D721Med (cell line): ENCODE measurements around the gene CCDC89.
"Not testable (repeated sequence)": the region's sequence is repeated elsewhere in the genome, so short reads cannot be mapped to it uniquely, and the experiment has no call there.

Source experiments
- DNase-seq: peaks from one replicate; pipeline ENCODE4 v3.0.0; 2011; ENCODE audit warnings: low spot score; ENCODE audit not compliant: insufficient read length
- FAIRE-seq: peaks from 2 replicates; lab custom pipeline; 2011; peaks lifted over from hg19 to GRCh38; lab: Jason Lieb, UNC
- CTCF ChIP-seq: IDR thresholded peaks from 2 replicates; pipeline ENCODE4 v1.5.1; 2012; ENCODE audit warnings: mild to moderate bottlenecking, control low read depth; ENCODE audit not compliant: insufficient read depth; ENCODE audit errors: missing control alignments

The CCDC89 gene

GRCh38 chr11:85661972-85662664 lies 23.9 kb downstream of the CCDC89 start:
- TF ChIP-seq CTCF, result no peak
- DNase-seq (no peak), FAIRE-seq (no peak)

GRCh38 chr11:85658180-85658579 lies 27.8 kb downstream of the CCDC89 start:
- DNase-seq (no peak), FAIRE-seq (no peak)
- no peak for TF ChIP-seq CTCF

GRCh38 chr11:85656777-85657176 lies 29.2 kb downstream of the CCDC89 start:
- FAIRE-seq, result no peak
- no peak for DNase-seq
- TF ChIP-seq CTCF, result no peak

GRCh38 chr11:85654343-85654742 lies 31.7 kb downstream of the CCDC89 start:
- FAIRE-seq, DNase-seq: not testable (repeated sequence)

GRCh38 chr11:85652786-85653447 lies 33.1 kb downstream of the CCDC89 start:
- FAIRE-seq, result no peak
- TF ChIP-seq CTCF, result no peak
- no peak for DNase-seq

- DNase-seq (no peak), FAIRE-seq (no peak)
- no peak for TF ChIP-seq CTCF
These were observed 34.9 kb downstream of the CCDC89 start for GRCh38 chr11:85651118-85651517.

GRCh38 chr11:85647604-85648299 lies 38.2 kb downstream of the CCDC89 start, which contains the start of gene TMEM126A:
Gene TMEM126A (plus strand): TSS chr11:85647967. CDS start chr11:85650256, 2,289 bp downstream.
- no peak for FAIRE-seq
- peak; percentile 33 for DNase-seq
- no peak for TF ChIP-seq CTCF
